ENCODE measurements around the gene WDR1. TPM values are rescaled to one million over a fixed set of nuclear protein-coding genes. Genes with fewer than 3 reads are reported as not detected.

Gene WDR1
- total RNA-seq, 1 experiment from 2014 or later, result 367 TPM

DNA sequence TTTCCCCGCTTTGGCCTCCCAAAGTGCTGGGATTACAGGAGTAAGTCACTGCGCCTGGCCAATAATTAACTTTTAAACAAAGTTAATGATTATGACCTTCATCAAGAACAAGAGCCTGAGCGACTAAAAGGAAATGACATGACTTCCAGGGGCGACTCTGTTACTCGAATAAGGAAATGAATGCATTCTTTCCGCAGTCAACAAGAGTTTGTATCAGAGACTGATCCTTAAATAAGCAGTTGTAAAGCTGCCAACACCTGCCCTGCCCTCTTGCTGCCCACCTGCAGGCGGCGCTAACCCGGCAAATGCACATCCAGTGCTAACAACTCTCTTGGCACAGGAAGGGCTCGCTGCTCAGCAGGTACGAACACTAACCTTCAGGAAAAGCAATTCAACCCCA lies 27.3 kb downstream of the WDR1 start:
- no peak overlapping the region for H3K27ac ChIP-seq (ENCODE audit: insufficient read length, low read depth, low read length)
- H2BK120ac ChIP-seq (ENCODE audit: low read depth, low read length, poor library complexity, severe bottlenecking), result no peak overlapping the region
- peak; percentile 66 for TF ChIP-seq CTCF (conservative IDR thresholded peaks at IDR 0.05)
- H3K18ac ChIP-seq (ENCODE audit: insufficient read length, low read depth, low read length), result no peak overlapping the region
- H3K79me2 ChIP-seq (ENCODE audit: insufficient read depth, low read length), result peaks cover 7% of the 10 kb centered on the region; the same call in 1 of the 2 replicates
- Mint-ChIP-seq H3K9me3 (no peaks in the 10 kb centered on the region), H3K36me3 (ENCODE audit: insufficient read depth in 1 of 3, low read depth in 3 of 3) (peaks cover 68 to 99% (median 99%) of the 10 kb centered on the region in 3 experiments), H3K27ac (no peak overlapping the region), H3K27me3 (ENCODE audit: low read depth) (no peaks in the 10 kb centered on the region; the same call in 1 of the 2 replicates), H3K4me1 (peaks cover 19 to 25% of the 10 kb centered on the region in 2 experiments), H3K4me3 (no peak overlapping the region; a peak in 1 of 5 replicates)
- no peak overlapping the region for H3T11ph ChIP-seq (ENCODE audit: low read length)
- no CpG with 5 or more reads among the region's 11 CpGs for WGBS (ENCODE audit: extremely low coverage, insufficient read length, low lambda C conversion rate)
- no peak overlapping the region for H4K91ac ChIP-seq (ENCODE audit: insufficient read length, low read depth, low read length)
- H3K4ac ChIP-seq (ENCODE audit: low read depth, low read length), result no peak overlapping the region
- H4K8ac ChIP-seq (replicated peaks; ENCODE audit: insufficient read length, low read depth, low read length), result no peak overlapping the region
- H3K23ac ChIP-seq (ENCODE audit: insufficient read length, low read depth, low read length), result no peak overlapping the region
- no peak overlapping the region for H3K9ac ChIP-seq (ENCODE audit: extremely low read depth, insufficient read length, low read length)
- no peak overlapping the region for H4K5ac ChIP-seq (ENCODE audit: insufficient read length, low read depth, low read length)
- H3K27me3 ChIP-seq (ENCODE audit: insufficient read depth, low read length), result no peaks in the 10 kb centered on the region
- no peak overlapping the region for H3K4me2 ChIP-seq (ENCODE audit: insufficient read depth, insufficient read length, low read length)
- H3K9me3 ChIP-seq (ENCODE audit: control insufficient read depth, low read depth, low read length), result no peaks in the 10 kb centered on the region
- H2BK5ac ChIP-seq (ENCODE audit: insufficient read length, low read length), result no peak overlapping the region
- no peaks in the 10 kb centered on the region for H4K20me1 ChIP-seq (ENCODE audit: control insufficient read depth, insufficient read depth, insufficient read length)
- no peaks in the 10 kb centered on the region for H3K79me1 ChIP-seq (ENCODE audit: insufficient read depth, low read depth, low read length, poor library complexity, severe bottlenecking)
- no peaks in the 10 kb centered on the region; the same call in 1 of the 2 replicates for H3K4me1 ChIP-seq (ENCODE audit: insufficient read depth, low read length)
- no peak overlapping the region for H3K56ac ChIP-seq (ENCODE audit: insufficient read length, low read depth, low read length)
- H2BK20ac ChIP-seq (ENCODE audit: low read depth, low read length, poor library complexity, severe bottlenecking), result no peak overlapping the region
- peak; percentile 56 for DNase-seq
- H2AK5ac ChIP-seq (ENCODE audit: insufficient read length, low read length), result no peak overlapping the region
- no peak overlapping the region for H2BK12ac ChIP-seq (ENCODE audit: insufficient read length, low read depth, low read length)
- no peaks in the 10 kb centered on the region for H3K23me2 ChIP-seq (ENCODE audit: insufficient read length, low read depth, low read length, poor library complexity, severe bottlenecking)
- H3K14ac ChIP-seq (ENCODE audit: insufficient read depth, low read length), result no peak overlapping the region
- H2AFZ ChIP-seq (ENCODE audit: low read length), result no peak overlapping the region
- H2BK15ac ChIP-seq (ENCODE audit: low read depth, low read length), result no peak overlapping the region

Measured in H9 (cell line).